Prostate gland (tissue), 2 donors: ENCODE results near the gene COX10.

Source experiments
- CTCF ChIP-seq, 4 experiments: fragments of 200-600 bp in 2 of 4; fragments of 450-650 bp in 2 of 4; sonication (generic) in 2 of 4; IDR thresholded peaks; 1 replicate in 3 of 4; 2 replicates in 1 of 4; pipeline ENCODE4 v1.5.1; 2016 to 2019; ENCODE audit warnings: antibody characterized with exemption in 4 of 4, mild to moderate bottlenecking in 2 of 4, moderate library complexity in 2 of 4
- POLR2AphosphoS5 ChIP-seq: sonication (generic); formaldehyde crosslinking; IDR thresholded peaks from one replicate; pipeline ENCODE4 v1.6.1; 2017; ENCODE audit warnings: antibody characterized with exemption

DNA sequence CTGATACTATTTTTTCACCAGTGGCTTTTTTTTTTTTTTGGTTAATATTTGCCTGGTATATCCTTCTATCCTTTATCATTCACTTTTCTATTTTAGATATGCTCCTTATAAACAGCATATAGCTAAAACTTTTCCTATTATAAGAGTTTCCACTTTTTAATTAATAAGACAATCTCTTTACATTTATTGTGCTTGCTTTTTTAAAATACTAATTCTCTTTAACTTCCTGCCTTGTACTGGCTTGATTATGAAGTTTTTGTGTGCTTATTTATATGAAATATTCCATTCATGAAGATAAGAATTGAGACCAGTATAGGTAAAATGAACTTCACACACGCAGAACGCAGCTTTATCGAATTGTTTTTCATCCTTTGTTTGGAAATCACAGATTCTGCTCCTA, 176.3 kb downstream of the COX10 start:
- TF ChIP-seq CTCF (IDR thresholded peaks at IDR 0.05) (no peak), POLR2AphosphoS5 (no peak)
